Upper lobe of left lung (tissue), 6 donors: ENCODE data around the gene ZNF764. TPM values are rescaled to one million over a fixed set of nuclear protein-coding genes. Genes with fewer than 3 reads are reported as not detected.

ENCODE experiments used
- ATAC-seq, 2 donors: fragments of 200-7000 bp; cut with Tn5 transposase; one replicate each; pipeline ENCODE4 v1.9.1; 2022; ENCODE audit warnings: mild to moderate bottlenecking in 2 of 2, moderate library complexity in 2 of 2; ENCODE audit not compliant: low FRiP score in 2 of 2
- DNase-seq, 2 donors: peaks; one replicate each; pipeline ENCODE4 v3.0.0-alpha.2; 2019 to 2020
- H3K27ac ChIP-seq, 4 donors: fragments of 200-600 bp; sonication (generic); one replicate each; pipeline ENCODE4 v1.5.1; 2016 to 2019
- H3K27me3 ChIP-seq, 4 donors: fragments of 200-600 bp; sonication (generic); one replicate each; pipeline ENCODE4 v1.5.1; 2017 to 2019
- H3K36me3 ChIP-seq, 4 donors: fragments of 200-600 bp; sonication (generic); one replicate each; pipeline ENCODE4 v1.5.1; 2016 to 2019
- H3K4me1 ChIP-seq, 4 donors: fragments of 200-600 bp; sonication (generic); one replicate each; pipeline ENCODE4 v1.5.1; 2018 to 2019
- H3K4me3 ChIP-seq, 4 donors: fragments of 200-600 bp; sonication (generic); one replicate each; pipeline ENCODE4 v1.5.1; 2017 to 2019; ENCODE audit warnings: mild to moderate bottlenecking in 2 of 4, moderate library complexity in 1 of 4
- H3K9me3 ChIP-seq, 4 donors: fragments of 200-600 bp; sonication (generic); one replicate each; pipeline ENCODE4 v1.5.1; 2018 to 2019
- EP300 ChIP-seq, 4 donors: sonication (generic); formaldehyde crosslinking; IDR thresholded peaks; one replicate each; pipeline ENCODE4 v1.5.1; 2017; ENCODE audit warnings: antibody characterized with exemption in 4 of 4, control low read depth in 2 of 4
- POLR2A ChIP-seq, 4 donors: fragments of 450-650 bp; IDR thresholded peaks; one replicate each; pipeline ENCODE4 v1.5.1; 2016 to 2017; ENCODE audit warnings: antibody characterized with exemption in 4 of 4, mild to moderate bottlenecking in 2 of 4
- POLR2AphosphoS5 ChIP-seq, 2 donors: sonication (generic); formaldehyde crosslinking; IDR thresholded peaks; one replicate each; pipeline ENCODE4 v1.5.1; 2017; ENCODE audit warnings: antibody characterized with exemption in 2 of 2
- WGBS, 2 donors: methylation state at CpG; one replicate each; pipeline ENCODE4 v1.1.5; 2017 to 2018; 5-methylcytosine and 5-hydroxymethylcytosine counted together
- total RNA-seq, 6 donors: library from RNA; depleted of rRNA in 4 of 6; stranded (reverse); fragments of >200 nt in 4 of 6; gene quantifications; one replicate each; pipeline versions ENCODE4 v1.1.0 to v1.2.1, GENCODE V29; 2016 to 2021
- TF ChIP-seq, protein P1 (sequence below), 6 experiments: fragments of 450-650 bp in 4 of 6; fragments of 200-600 bp in 2 of 6; sonication (generic) in 2 of 6; IDR thresholded peaks; one replicate each; pipeline ENCODE4 v1.5.1; 2016 to 2019; ENCODE audit warnings: antibody characterized with exemption in 6 of 6
- donor health status: DM: no; HTN: no; CAD: no; lungs with moderate emphysema.
- donor health status: DM: no; HTN: yes; CAD: no; lungs with severe emphysema.

Gene ZNF764
- total RNA-seq, 6 donors from 2014 or later = 7.6 to 18.9 (median 10.6) TPM

GRCh38 chr16:30561089-30561816, 3.1 kb upstream of the ZNF764 start:
- H3K4me3 ChIP-seq = peak overlapping the region; percentile 40 to 58 (median 51)
- H3K36me3 ChIP-seq = no peaks in the 10 kb centered on the region
- peak; percentile 35 to 88 for DNase-seq
- H3K4me1 ChIP-seq = peaks cover 15 to 33% (median 22%) of the 10 kb centered on the region in 4 donors
- 20 to 30% methylated on average over 15 to 45 of the region's 46 CpGs for WGBS, 2 donors
- H3K27ac ChIP-seq = peak overlapping the region; percentile 65 to 89 (median 83)
- ATAC-seq = peak in 1 of 2 donors; percentile 2
- no peaks in the 10 kb centered on the region for H3K27me3 ChIP-seq
- TF ChIP-seq POLR2A (IDR thresholded peaks at IDR 0.05) (peak in 1 of 4 donors; percentile 35), EP300 (IDR thresholded peaks at IDR 0.05) (no peak), POLR2AphosphoS5 (IDR thresholded peaks at IDR 0.05) (peak; percentile 10 to 11)
- TF ChIP-seq, protein P1, sequence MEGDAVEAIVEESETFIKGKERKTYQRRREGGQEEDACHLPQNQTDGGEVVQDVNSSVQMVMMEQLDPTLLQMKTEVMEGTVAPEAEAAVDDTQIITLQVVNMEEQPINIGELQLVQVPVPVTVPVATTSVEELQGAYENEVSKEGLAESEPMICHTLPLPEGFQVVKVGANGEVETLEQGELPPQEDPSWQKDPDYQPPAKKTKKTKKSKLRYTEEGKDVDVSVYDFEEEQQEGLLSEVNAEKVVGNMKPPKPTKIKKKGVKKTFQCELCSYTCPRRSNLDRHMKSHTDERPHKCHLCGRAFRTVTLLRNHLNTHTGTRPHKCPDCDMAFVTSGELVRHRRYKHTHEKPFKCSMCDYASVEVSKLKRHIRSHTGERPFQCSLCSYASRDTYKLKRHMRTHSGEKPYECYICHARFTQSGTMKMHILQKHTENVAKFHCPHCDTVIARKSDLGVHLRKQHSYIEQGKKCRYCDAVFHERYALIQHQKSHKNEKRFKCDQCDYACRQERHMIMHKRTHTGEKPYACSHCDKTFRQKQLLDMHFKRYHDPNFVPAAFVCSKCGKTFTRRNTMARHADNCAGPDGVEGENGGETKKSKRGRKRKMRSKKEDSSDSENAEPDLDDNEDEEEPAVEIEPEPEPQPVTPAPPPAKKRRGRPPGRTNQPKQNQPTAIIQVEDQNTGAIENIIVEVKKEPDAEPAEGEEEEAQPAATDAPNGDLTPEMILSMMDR (IDR thresholded peaks at IDR 0.05) = no peak
- H3K9me3 ChIP-seq = no peaks in the 10 kb centered on the region

GRCh38 chr16:30559690-30560089, 1.5 kb upstream of the ZNF764 start:
- peak overlapping the region in 2 of 4 donors; percentile 93 to 97 for H3K27ac ChIP-seq
- no peak overlapping the region for H3K4me3 ChIP-seq
- TF ChIP-seq POLR2A (IDR thresholded peaks at IDR 0.05) = no peak
- TF ChIP-seq POLR2AphosphoS5 (IDR thresholded peaks at IDR 0.05) = no peak
- no peak for TF ChIP-seq EP300 (IDR thresholded peaks at IDR 0.05)
- TF ChIP-seq, protein P1 (IDR thresholded peaks at IDR 0.05) = no peak
- H3K9me3 ChIP-seq = no peaks in the 10 kb centered on the region
- DNase-seq = no peak
- peaks cover under 1 to 16% (median 14%) of the 10 kb centered on the region in 4 donors for H3K36me3 ChIP-seq
- ATAC-seq = no peak
- peaks cover 15 to 41% (median 25%) of the 10 kb centered on the region in 4 donors for H3K4me1 ChIP-seq
- 91 to 94% methylated on average over 4 to 6 of the region's 6 CpGs for WGBS, 2 donors
- H3K27me3 ChIP-seq = no peaks in the 10 kb centered on the region

DNA sequence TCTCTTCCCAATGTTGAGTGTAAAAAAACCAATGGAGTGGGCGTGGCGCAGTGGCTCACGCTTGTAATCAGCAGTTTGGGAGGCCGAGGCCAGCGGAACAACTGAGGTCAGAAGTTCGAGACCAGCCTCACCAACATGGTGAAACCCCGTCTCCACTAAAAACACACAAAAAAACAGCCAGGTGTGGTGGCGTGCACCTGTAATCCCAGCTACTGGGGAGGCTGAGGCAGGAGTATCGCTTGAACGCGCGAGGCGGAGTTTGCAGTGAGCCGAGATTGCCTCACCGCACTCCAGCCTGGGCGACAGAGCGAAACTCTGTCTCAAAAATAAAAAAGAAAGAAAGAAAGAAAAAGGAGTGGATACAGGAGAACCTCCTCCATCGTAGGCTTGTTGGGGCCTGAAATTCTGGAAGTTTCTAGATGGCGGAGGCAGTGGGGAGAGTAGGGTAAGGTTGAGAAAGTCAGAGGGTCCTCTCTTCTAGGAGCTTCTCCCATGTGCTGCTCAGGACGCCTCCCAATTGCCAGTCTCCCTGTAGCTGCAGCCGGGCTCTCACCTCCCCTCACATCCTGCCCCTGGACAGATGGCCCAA, 709 bp upstream of the ZNF764 start:
- no peak for DNase-seq
- peaks cover 15 to 41% (median 25%) of the 10 kb centered on the region in 4 donors for H3K4me1 ChIP-seq
- ATAC-seq = no peak
- H3K4me3 ChIP-seq = peak overlapping the region in 3 of 4 donors; percentile 70 to 91 (median 89)
- TF ChIP-seq POLR2A (IDR thresholded peaks at IDR 0.05) (peak in 1 of 4 donors; percentile 0), EP300 (IDR thresholded peaks at IDR 0.05) (no peak)
- peak overlapping the region; percentile 88 to 97 (median 95) for H3K27ac ChIP-seq
- no peaks in the 10 kb centered on the region for H3K27me3 ChIP-seq
- H3K9me3 ChIP-seq = no peaks in the 10 kb centered on the region
- 80 to 87% methylated on average over 21 of the region's 21 CpGs for WGBS, 2 donors
- H3K36me3 ChIP-seq = peaks cover 2 to 24% (median 20%) of the 10 kb centered on the region in 4 donors

DNA sequence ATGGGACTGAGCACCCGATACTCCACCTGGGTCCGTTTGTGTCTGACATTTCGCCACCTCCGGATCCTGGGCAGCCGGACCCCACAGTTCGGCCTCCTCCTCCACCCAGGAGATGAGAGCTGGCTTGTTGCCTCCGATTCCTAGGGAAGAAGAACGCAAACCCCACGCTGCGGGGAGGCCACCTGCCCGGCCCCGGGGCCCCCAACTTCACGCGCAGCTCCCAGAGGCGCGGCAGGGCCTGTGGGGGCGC, 542 bp downstream of the ZNF764 start:
- DNase-seq = no peak
- H3K36me3 ChIP-seq = peaks cover 2 to 29% (median 26%) of the 10 kb centered on the region in 4 donors
- no peaks in the 10 kb centered on the region for H3K27me3 ChIP-seq
- H3K4me3 ChIP-seq = peak overlapping the region; percentile 70 to 91 (median 84)
- WGBS, 2 donors = 0 to 2% methylated on average over 6 to 7 of the region's 17 CpGs
- TF ChIP-seq EP300 (IDR thresholded peaks at IDR 0.05) (no peak), POLR2AphosphoS5 (IDR thresholded peaks at IDR 0.05) (no peak), POLR2A (IDR thresholded peaks at IDR 0.05) (no peak)
- TF ChIP-seq, protein P1 (IDR thresholded peaks at IDR 0.05) = no peak
- peak overlapping the region; percentile 88 to 97 (median 95) for H3K27ac ChIP-seq
- peaks cover 21 to 49% (median 29%) of the 10 kb centered on the region in 4 donors for H3K4me1 ChIP-seq
- H3K9me3 ChIP-seq = no peaks in the 10 kb centered on the region
- no peak for ATAC-seq

DNA sequence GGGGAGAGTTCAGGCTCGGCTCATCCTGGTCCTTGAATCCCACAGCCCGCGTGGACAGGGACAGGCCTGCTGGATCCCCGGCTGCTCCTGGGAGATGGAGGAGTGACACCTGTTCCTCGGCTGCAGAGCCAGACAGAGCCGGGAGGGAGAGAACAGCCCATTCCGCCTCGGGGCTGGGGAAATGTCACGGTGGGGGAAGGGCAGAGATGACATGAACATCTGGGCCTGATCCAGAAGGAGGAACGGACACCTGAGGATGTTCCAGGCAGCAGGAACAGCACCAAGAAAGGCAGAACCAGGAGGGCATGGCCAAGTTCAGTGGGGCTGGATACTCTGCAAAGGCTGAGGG, 2.1 kb downstream of the ZNF764 start:
- peaks cover 2 to 29% (median 26%) of the 10 kb centered on the region in 4 donors for H3K36me3 ChIP-seq
- H3K27ac ChIP-seq = no peak overlapping the region
- no peaks in the 10 kb centered on the region for H3K27me3 ChIP-seq
- WGBS, 2 donors = 83 to 84% methylated on average over 10 of the region's 10 CpGs
- H3K4me3 ChIP-seq = no peak overlapping the region
- no peaks in the 10 kb centered on the region for H3K9me3 ChIP-seq
- TF ChIP-seq POLR2A (IDR thresholded peaks at IDR 0.05) (no peak), EP300 (IDR thresholded peaks at IDR 0.05) (no peak)
- DNase-seq (no peak), ATAC-seq (no peak)
- peaks cover 17 to 57% (median 28%) of the 10 kb centered on the region in 4 donors for H3K4me1 ChIP-seq
